DND-41 (cell line): ENCODE results near the gene SLAMF8.

ENCODE experiments used
- ATAC-seq: fragments of 200-7000 bp; cut with Tn5 transposase; 3 replicates; pipeline ENCODE4 v1.9.1; 2021; ENCODE audit warnings: low read depth; ENCODE audit not compliant: insufficient read depth
- DNase-seq: peaks from one replicate; pipeline ENCODE4 v3.0.0-alpha.2; 2020
- H2AFZ ChIP-seq: 2 replicates; pipeline ENCODE4 v1.6.0; 2012; ENCODE audit warnings: low read depth, low read length
- H3K27ac ChIP-seq: 2 replicates; pipeline ENCODE4 v1.5.1; 2012; ENCODE audit warnings: low read length, inconsistent platforms
- H3K27me3 ChIP-seq: fragments of 200-600 bp; sonication (generic); 2 replicates; pipeline ENCODE4 v1.6.0; 2012; ENCODE audit warnings: low read length, mild to moderate bottlenecking, inconsistent platforms; ENCODE audit not compliant: insufficient read depth, poor library complexity
- H3K36me3 ChIP-seq: 2 replicates; pipeline ENCODE4 v1.5.1; 2012; ENCODE audit warnings: low read length, inconsistent platforms; ENCODE audit not compliant: insufficient read depth
- H3K4me1 ChIP-seq: 2 replicates; pipeline ENCODE4 v1.5.1; 2012; ENCODE audit warnings: mild to moderate bottlenecking, low read length; ENCODE audit not compliant: insufficient read depth
- H3K4me2 ChIP-seq: 2 replicates; pipeline ENCODE4 v1.6.0; 2012; ENCODE audit warnings: mild to moderate bottlenecking, moderate library complexity, low read length, inconsistent platforms; ENCODE audit not compliant: insufficient read depth
- H3K4me3 ChIP-seq, 2 experiments: fragments of 200-600 bp in 1 of 2; shearing (Covaris generic) in 1 of 2; 2 replicates each; pipeline ENCODE4 v1.5.1; 2012 to 2016; ENCODE audit warnings: inconsistent platforms in 2 of 2, low read length in 2 of 2, mild to moderate bottlenecking in 2 of 2, low read depth in 1 of 2, moderate library complexity in 1 of 2
- H3K79me2 ChIP-seq: 2 replicates; pipeline ENCODE4 v1.6.0; 2012; ENCODE audit warnings: low read length, inconsistent platforms; ENCODE audit not compliant: insufficient read depth
- H3K9ac ChIP-seq: 2 replicates; pipeline ENCODE4 v1.6.0; 2012; ENCODE audit warnings: low read depth, mild to moderate bottlenecking, inconsistent platforms, low read length, moderate library complexity
- H3K9me3 ChIP-seq: 2 replicates; pipeline ENCODE4 v1.5.1; 2012; ENCODE audit warnings: low read length, moderate library complexity, mild to moderate bottlenecking, inconsistent platforms; ENCODE audit not compliant: insufficient read depth, severe bottlenecking
- H4K20me1 ChIP-seq: 2 replicates; pipeline ENCODE4 v1.6.0; 2012; ENCODE audit warnings: low read length; ENCODE audit not compliant: insufficient read depth
- CTCF ChIP-seq: IDR thresholded peaks from 2 replicates; pipeline ENCODE4 v1.5.1; 2012; ENCODE audit warnings: borderline replicate concordance, low read length, moderate library complexity, mild to moderate bottlenecking; ENCODE audit not compliant: poor library complexity, severe bottlenecking; ENCODE audit errors: extremely low read depth
- EZH2 ChIP-seq: IDR thresholded peaks from 3 replicates; pipeline ENCODE4 v1.6.1; 2012; ENCODE audit warnings: borderline replicate concordance, low read depth, mild to moderate bottlenecking, moderate library complexity, low read length, inconsistent platforms; ENCODE audit not compliant: severe bottlenecking

Gene SLAMF8

DNA sequence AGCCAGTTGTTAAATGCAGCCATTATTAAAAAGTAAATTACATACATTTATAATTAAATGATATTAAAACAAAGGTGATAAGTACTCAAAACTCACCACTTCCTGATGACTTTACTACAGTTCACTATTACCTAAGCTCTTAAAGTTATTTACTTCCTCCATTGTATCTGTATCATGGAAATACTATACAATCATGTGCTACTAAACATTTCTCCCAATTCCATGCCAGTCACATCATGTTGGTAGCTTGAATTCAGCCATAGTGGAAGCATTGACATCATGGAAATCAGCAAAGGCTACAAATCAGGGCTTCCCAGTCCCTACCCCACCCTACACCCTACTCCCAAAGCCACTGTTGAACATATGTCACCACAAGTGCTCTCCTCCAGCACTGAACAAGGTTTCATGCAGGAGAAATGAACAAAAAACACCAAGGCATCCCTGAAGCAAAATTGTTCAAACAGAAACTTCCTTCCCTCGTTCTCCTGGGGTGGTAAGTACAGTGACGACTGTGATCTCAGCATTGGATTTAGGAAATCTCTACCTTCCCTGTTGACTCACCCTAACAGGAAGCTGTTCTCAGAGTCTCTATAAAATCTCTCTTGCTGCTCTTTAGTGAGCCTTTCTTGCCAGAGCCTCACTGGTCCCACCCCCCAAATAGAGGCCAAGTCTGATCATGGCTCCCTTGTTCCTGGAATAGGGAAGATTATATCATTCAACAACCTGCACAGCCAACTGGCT is 23.1 kb downstream of the SLAMF8 start:
- Histone ChIP-seq H3K9ac (no peak overlapping the region), H3K4me3 (no peak overlapping the region), H3K36me3 (no peaks in the 10 kb centered on the region), H3K27ac (no peak overlapping the region), H4K20me1 (no peaks in the 10 kb centered on the region; the same call in 1 of the 2 replicates), H2AFZ (no peak overlapping the region), H3K4me2 (no peak overlapping the region), H3K4me1 (no peaks in the 10 kb centered on the region), H3K79me2 (no peaks in the 10 kb centered on the region), H3K9me3 (no peaks in the 10 kb centered on the region), H3K27me3 (peaks cover 29% of the 10 kb centered on the region)
- ATAC-seq: no peak
- no peak for TF ChIP-seq EZH2
- TF ChIP-seq CTCF: no peak
- DNase-seq: no peak

DNA sequence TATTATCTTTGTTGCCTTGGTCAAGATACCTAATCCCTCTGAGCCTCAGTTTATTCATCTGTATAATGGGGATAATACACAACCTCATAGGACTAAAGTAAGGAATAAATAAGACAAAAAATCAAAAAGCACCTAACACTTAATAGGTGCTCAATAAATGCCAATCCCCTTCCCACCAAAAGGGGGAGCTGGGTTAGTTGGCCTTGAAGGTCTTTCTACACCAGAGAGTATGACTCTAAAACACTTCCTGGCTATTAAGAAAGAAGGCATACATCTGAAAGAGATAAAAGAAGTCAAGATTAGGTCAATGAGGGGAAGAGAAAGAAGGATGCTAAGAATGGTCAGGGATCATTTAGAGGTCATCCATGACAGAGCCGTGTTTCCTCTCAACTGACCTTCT is 24.7 kb downstream of the SLAMF8 start:
- H3K27ac ChIP-seq: no peak overlapping the region
- no peak overlapping the region for H3K9ac ChIP-seq
- TF ChIP-seq CTCF: peak; percentile 29
- no peak for TF ChIP-seq EZH2
- DNase-seq: no peak
- H3K4me3 ChIP-seq: no peak overlapping the region
- H2AFZ ChIP-seq: no peak overlapping the region
- no peaks in the 10 kb centered on the region for H3K4me1 ChIP-seq
- H3K27me3 ChIP-seq: peaks cover 22% of the 10 kb centered on the region
- H3K4me2 ChIP-seq: no peak overlapping the region
- no peaks in the 10 kb centered on the region for H3K36me3 ChIP-seq
- H4K20me1 ChIP-seq: no peaks in the 10 kb centered on the region; the same call in 1 of the 2 replicates
- no peaks in the 10 kb centered on the region for H3K79me2 ChIP-seq
- no peak for ATAC-seq
- H3K9me3 ChIP-seq: no peaks in the 10 kb centered on the region

DNA sequence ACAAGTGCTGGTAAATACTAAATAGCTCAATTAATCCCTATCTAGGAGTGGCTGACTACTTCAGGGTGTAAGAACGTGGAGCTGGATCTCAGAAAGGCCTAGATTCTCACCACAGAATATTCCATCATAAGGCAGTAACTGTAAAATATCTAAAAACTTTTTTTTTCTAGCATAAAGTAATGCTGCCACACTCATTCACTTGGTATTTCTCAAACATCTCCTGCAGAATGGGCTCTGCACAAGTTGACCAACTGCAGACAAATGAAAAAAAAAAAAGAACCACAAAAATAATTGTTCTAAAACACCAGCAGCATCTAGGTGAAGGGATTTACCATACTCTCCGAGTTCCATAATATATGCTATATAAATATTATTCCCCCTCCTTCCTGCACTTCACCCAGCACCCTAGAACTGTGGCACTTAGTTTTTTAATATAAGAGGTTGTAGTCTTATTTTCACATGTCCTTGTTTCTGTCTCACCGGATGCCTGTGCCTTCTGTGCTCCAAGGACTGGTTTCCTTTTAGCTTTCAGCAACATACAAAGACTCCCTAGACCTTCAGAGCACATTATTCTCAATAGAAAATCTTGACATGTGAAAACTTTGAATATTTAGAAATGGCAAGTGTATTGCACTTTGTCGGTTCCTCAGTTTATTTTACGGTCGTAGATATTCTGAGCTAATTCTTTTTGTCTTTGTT is 26.9 kb downstream of the SLAMF8 start:
- DNase-seq: no peak
- Histone ChIP-seq H4K20me1 (no peaks in the 10 kb centered on the region; the same call in none of the 2 replicates), H3K9ac (no peak overlapping the region), H3K4me3 (no peak overlapping the region), H3K9me3 (no peaks in the 10 kb centered on the region), H2AFZ (no peak overlapping the region), H3K79me2 (no peaks in the 10 kb centered on the region), H3K36me3 (no peaks in the 10 kb centered on the region), H3K4me2 (no peak overlapping the region), H3K4me1 (no peaks in the 10 kb centered on the region), H3K27me3 (peaks cover 16% of the 10 kb centered on the region), H3K27ac (no peak overlapping the region)
- TF ChIP-seq CTCF (no peak), EZH2 (no peak)
- no peak for ATAC-seq
